ENCODE measurements around the gene CWC27. TPM values are rescaled to one million over a fixed set of nuclear protein-coding genes. Genes with fewer than 3 reads are reported as not detected.
A peak's percentile ranks its signal among the peaks of the same experiment; 100 is the strongest.

CWC27 gene
- total RNA-seq, 1 donor from 2014 or later = 21.3 TPM

GRCh38 chr5:65015767-65016166, 247.0 kb downstream of the CWC27 start:
- no peak for DNase-seq (ENCODE audit: missing footprints)
- intact Hi-C loops (cut with DNase I) = no loop called here
- no peak for ATAC-seq

GRCh38 chr5:65017636-65018035, 248.9 kb downstream of the CWC27 start:
- DNase-seq (ENCODE audit: missing footprints) (no peak), ATAC-seq (no peak)
- intact Hi-C loops (cut with DNase I) = no loop called here

- peak; percentile 50 for ATAC-seq
These were observed 250.0 kb downstream of the CWC27 start for GRCh38 chr5:65018763-65019162.

GRCh38 chr5:65020492-65020891, 251.8 kb downstream of the CWC27 start:
- intact Hi-C loops (cut with DNase I) = no loop called here
- ATAC-seq = no peak

More at GRCh38 chr5:65018763-65019162, 250.0 kb downstream of the CWC27 start:
- DNase-seq (ENCODE audit: missing footprints) = no peak
- intact Hi-C loops (cut with DNase I) = no loop called here

GRCh38 chr5:65021527-65022226, 252.9 kb downstream of the CWC27 start:
- intact Hi-C loops (cut with DNase I) = no loop called here
- ATAC-seq = peak; percentile 91
- no peak for DNase-seq (ENCODE audit: missing footprints)

More at GRCh38 chr5:65020492-65020891, 251.8 kb downstream of the CWC27 start:
- DNase-seq (ENCODE audit: missing footprints) = no peak

- DNase-seq (ENCODE audit: missing footprints) (no peak), ATAC-seq (no peak)
- intact Hi-C loops (cut with DNase I) = no loop called here
These were observed 254.2 kb downstream of the CWC27 start for GRCh38 chr5:65022932-65023331.

- ATAC-seq (no peak), DNase-seq (ENCODE audit: missing footprints) (no peak)
- intact Hi-C loops (cut with DNase I) = no loop called here
These were observed 256.0 kb downstream of the CWC27 start for GRCh38 chr5:65024681-65025080.

GRCh38 chr5:65026816-65027548, 258.3 kb downstream of the CWC27 start:
- DNase-seq (ENCODE audit: missing footprints) (no peak), ATAC-seq (no peak)
- intact Hi-C loops (cut with DNase I) = no loop called here

- no peak for ATAC-seq
- DNase-seq (ENCODE audit: missing footprints) = no peak
- intact Hi-C loops (cut with DNase I) = no loop called here
These were observed 260.4 kb downstream of the CWC27 start for GRCh38 chr5:65029178-65029577.

- ATAC-seq = no peak
- DNase-seq (ENCODE audit: missing footprints) = no peak
- intact Hi-C loops (cut with DNase I) = no loop called here
These were observed 261.3 kb downstream of the CWC27 start for GRCh38 chr5:65030056-65030455.

GRCh38 chr5:65032250-65032649, 263.5 kb downstream of the CWC27 start:
- intact Hi-C loops (cut with DNase I) = no loop called here
- peak; percentile 5 for ATAC-seq
- DNase-seq (ENCODE audit: missing footprints) = no peak

- intact Hi-C loops (cut with DNase I) = no loop called here
- DNase-seq (ENCODE audit: missing footprints) = no peak
- no peak for ATAC-seq
These were observed 265.5 kb downstream of the CWC27 start for GRCh38 chr5:65034029-65034812.

- DNase-seq (ENCODE audit: missing footprints) (no peak), ATAC-seq (no peak)
- intact Hi-C loops (cut with DNase I) = loop anchor here (1.0 to 5.0 kb wide), 3 partner anchors 67 to 447 kb away; no protein-coding TSS in a partner anchor
These were observed 266.1 kb downstream of the CWC27 start for GRCh38 chr5:65034813-65035209.

- DNase-seq (ENCODE audit: missing footprints) (peak; percentile 93), ATAC-seq (peak; percentile 96)
- intact Hi-C loops (cut with DNase I) = loop anchor here (1.0 to 5.0 kb wide), 3 partner anchors 67 to 447 kb away; no protein-coding TSS in a partner anchor
These were observed 266.8 kb downstream of the CWC27 start for GRCh38 chr5:65035211-65036206.

- intact Hi-C loops (cut with DNase I) = loop anchor here (5.0 kb wide), 2 partner anchors 64 to 226 kb away; no protein-coding TSS in a partner anchor
These were observed 269.4 kb downstream of the CWC27 start for GRCh38 chr5:65037831-65038815.

GRCh38 chr5:65041296-65042158, 272.8 kb downstream of the CWC27 start:
- ATAC-seq = no peak
- intact Hi-C loops (cut with DNase I) = no loop called here
- no peak for DNase-seq (ENCODE audit: missing footprints)

More at GRCh38 chr5:65037831-65038815, 269.4 kb downstream of the CWC27 start:
- DNase-seq (ENCODE audit: missing footprints) (no peak), ATAC-seq (no peak)

All from Right ventricle myocardium inferior (tissue), 1 donor.